Measurements from ENCODE around the gene LRMDA.
"Not testable (repeated sequence)": the region's sequence is repeated elsewhere in the genome, so short reads cannot be mapped to it uniquely, and the experiment has no call there.

The LRMDA gene

DNA sequence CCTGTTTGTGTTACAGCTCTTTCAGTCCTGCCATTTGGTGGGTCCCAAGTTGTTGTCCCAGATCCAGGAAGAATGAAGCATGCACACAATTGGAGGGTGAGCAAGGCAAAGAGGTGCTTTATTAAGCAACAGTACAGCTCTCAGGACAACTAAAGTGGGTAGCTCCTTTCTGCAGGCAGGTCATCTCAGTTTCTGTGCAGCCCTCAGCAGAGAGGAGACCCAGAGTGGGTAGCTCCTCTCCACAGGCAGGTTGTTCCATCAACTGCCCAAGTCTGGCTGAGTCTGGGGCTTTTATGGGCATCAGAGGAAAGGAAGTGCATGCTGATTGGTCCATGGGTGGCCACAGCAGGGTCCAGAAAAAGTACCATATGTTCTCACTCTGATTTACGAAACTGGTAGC is 624.5 kb downstream of the LRMDA start:
- Histone ChIP-seq H3K9ac (ENCODE audit: low read depth, low read length, poor library complexity, severe bottlenecking) (no peak overlapping the region), H3K4me2 (ENCODE audit: low read depth, low read length, poor library complexity, severe bottlenecking) (no peak overlapping the region), H3K4me3 (ENCODE audit: low read length, poor library complexity, severe bottlenecking) (no peak overlapping the region), H3K36me3 (ENCODE audit: insufficient read depth, low read length) (no peaks in the 10 kb centered on the region), H3K4me1 (ENCODE audit: insufficient read depth, low read length, poor library complexity, severe bottlenecking) (peaks cover 6% of the 10 kb centered on the region), H3F3A (ENCODE audit: low read depth) (no peaks in the 10 kb centered on the region), H2AFZ (ENCODE audit: low read length) (no peak overlapping the region), H4K20me1 (ENCODE audit: insufficient read depth, low read length, poor library complexity, severe bottlenecking) (no peaks in the 10 kb centered on the region), H3K79me2 (ENCODE audit: insufficient read depth, low read length) (no peaks in the 10 kb centered on the region), H3K9me2 (replicated peaks; ENCODE audit: low read depth, low read length) (no peaks in the 10 kb centered on the region), H3K9me3 (ENCODE audit: insufficient read depth, low read depth, low read length) (peaks cover 18% of the 10 kb centered on the region; the same call in 1 of the 2 replicates), H3K27me3 (ENCODE audit: insufficient read depth, low read length, poor library complexity, severe bottlenecking) (peaks cover 30% of the 10 kb centered on the region)
- TF ChIP-seq EZH2phosphoT487 (IDR thresholded peaks at IDR 0.05; ENCODE audit: borderline replicate concordance), result no peak
- TF ChIP-seq, protein P1, sequence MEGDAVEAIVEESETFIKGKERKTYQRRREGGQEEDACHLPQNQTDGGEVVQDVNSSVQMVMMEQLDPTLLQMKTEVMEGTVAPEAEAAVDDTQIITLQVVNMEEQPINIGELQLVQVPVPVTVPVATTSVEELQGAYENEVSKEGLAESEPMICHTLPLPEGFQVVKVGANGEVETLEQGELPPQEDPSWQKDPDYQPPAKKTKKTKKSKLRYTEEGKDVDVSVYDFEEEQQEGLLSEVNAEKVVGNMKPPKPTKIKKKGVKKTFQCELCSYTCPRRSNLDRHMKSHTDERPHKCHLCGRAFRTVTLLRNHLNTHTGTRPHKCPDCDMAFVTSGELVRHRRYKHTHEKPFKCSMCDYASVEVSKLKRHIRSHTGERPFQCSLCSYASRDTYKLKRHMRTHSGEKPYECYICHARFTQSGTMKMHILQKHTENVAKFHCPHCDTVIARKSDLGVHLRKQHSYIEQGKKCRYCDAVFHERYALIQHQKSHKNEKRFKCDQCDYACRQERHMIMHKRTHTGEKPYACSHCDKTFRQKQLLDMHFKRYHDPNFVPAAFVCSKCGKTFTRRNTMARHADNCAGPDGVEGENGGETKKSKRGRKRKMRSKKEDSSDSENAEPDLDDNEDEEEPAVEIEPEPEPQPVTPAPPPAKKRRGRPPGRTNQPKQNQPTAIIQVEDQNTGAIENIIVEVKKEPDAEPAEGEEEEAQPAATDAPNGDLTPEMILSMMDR (conservative IDR thresholded peaks at IDR 0.05; ENCODE audit: low read length), result no peak

DNA sequence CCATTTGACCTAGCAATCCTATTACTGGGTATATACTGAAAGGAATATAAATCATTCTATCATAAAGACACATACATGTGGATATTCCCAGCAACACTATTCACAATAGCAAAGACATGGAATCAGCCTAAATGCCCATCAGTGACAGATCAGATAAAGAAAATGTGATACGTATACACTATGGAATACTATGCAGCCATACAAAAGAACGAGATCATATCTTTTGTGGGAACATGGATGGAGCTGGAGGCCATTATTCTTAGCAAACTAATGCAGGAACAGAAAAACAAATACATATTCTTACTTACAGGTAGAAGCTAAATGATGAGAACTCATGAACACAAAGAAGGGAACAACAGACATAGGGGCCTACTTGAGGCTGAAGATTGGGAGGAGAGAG is 629.6 kb downstream of the LRMDA start:
- H4K20me1 ChIP-seq (ENCODE audit: insufficient read depth, low read length, poor library complexity, severe bottlenecking); H3F3A ChIP-seq (ENCODE audit: low read depth); H3K4me2 ChIP-seq (ENCODE audit: low read depth, low read length, poor library complexity, severe bottlenecking); H3K9me3 ChIP-seq (ENCODE audit: insufficient read depth, low read depth, low read length); H3K36me3 ChIP-seq (ENCODE audit: insufficient read depth, low read length); H3K4me1 ChIP-seq (ENCODE audit: insufficient read depth, low read length, poor library complexity, severe bottlenecking); H3K4me3 ChIP-seq (ENCODE audit: low read length, poor library complexity, severe bottlenecking); H3K79me2 ChIP-seq (ENCODE audit: insufficient read depth, low read length); H3K27me3 ChIP-seq (ENCODE audit: insufficient read depth, low read length, poor library complexity, severe bottlenecking); H2AFZ ChIP-seq (ENCODE audit: low read length); H3K9ac ChIP-seq (ENCODE audit: low read depth, low read length, poor library complexity, severe bottlenecking); H3K9me2 ChIP-seq (replicated peaks; ENCODE audit: low read depth, low read length): not testable (repeated sequence)

DNA sequence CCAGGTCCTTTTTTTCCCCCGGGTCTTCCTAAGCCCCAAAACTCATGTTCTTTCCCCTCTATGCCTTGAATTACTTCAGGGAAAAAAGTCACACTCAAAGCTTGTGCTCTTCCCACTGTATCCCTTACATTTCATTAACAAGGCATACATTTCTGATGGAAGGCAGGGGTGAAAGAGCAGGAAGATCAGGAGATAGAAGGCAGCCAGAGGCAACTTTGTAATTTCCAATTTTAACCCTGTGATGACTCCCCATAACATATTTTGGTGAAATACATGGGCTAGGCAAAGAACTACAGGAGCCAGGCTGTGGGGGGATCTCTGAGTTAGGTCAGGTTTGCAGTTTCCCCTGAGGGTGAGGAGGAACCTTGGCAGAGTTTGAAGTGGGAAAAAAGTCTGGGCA is 635.0 kb downstream of the LRMDA start:
- H3K4me1 ChIP-seq (ENCODE audit: insufficient read depth, low read length, poor library complexity, severe bottlenecking), result peaks cover 9% of the 10 kb centered on the region
- H2AFZ ChIP-seq (ENCODE audit: low read length), result no peak overlapping the region
- no peaks in the 10 kb centered on the region for H3K27me3 ChIP-seq (ENCODE audit: insufficient read depth, low read length, poor library complexity, severe bottlenecking)
- no peaks in the 10 kb centered on the region for H3F3A ChIP-seq (ENCODE audit: low read depth)
- H3K9me3 ChIP-seq (ENCODE audit: insufficient read depth, low read depth, low read length), result peaks cover 11% of the 10 kb centered on the region; the same call in 1 of the 2 replicates
- no peaks in the 10 kb centered on the region for H3K9me2 ChIP-seq (replicated peaks; ENCODE audit: low read depth, low read length)
- H3K4me2 ChIP-seq (ENCODE audit: low read depth, low read length, poor library complexity, severe bottlenecking), result no peak overlapping the region
- no peak for TF ChIP-seq EZH2phosphoT487 (IDR thresholded peaks at IDR 0.05; ENCODE audit: borderline replicate concordance)
- TF ChIP-seq, protein P1 (conservative IDR thresholded peaks at IDR 0.05; ENCODE audit: low read length), result no peak
- H3K79me2 ChIP-seq (ENCODE audit: insufficient read depth, low read length), result no peaks in the 10 kb centered on the region
- H4K20me1 ChIP-seq (ENCODE audit: insufficient read depth, low read length, poor library complexity, severe bottlenecking), result no peaks in the 10 kb centered on the region
- no peaks in the 10 kb centered on the region for H3K36me3 ChIP-seq (ENCODE audit: insufficient read depth, low read length)
- no peak overlapping the region for H3K4me3 ChIP-seq (ENCODE audit: low read length, poor library complexity, severe bottlenecking)
- H3K9ac ChIP-seq (ENCODE audit: low read depth, low read length, poor library complexity, severe bottlenecking), result no peak overlapping the region

DNA sequence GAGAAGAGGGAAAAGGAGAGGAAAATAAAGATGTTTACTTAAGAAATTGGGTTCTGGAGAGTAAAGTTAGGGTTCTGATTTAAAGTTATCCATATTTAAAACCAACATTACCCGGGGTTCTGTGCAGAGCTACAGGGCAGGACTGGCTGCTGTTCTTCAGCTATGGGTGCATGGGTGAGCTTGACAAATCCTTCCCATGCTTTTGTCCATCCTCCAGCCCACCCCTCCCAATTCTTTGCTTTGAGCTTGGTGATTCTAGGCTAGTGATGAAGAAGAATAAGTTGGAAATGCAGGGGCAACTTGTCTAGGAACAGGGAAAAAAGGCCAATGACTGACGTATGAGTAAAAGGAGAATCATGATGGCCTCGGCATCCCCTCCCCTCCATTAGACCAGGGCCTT is 636.0 kb downstream of the LRMDA start:
- Histone ChIP-seq H3K4me2 (ENCODE audit: low read depth, low read length, poor library complexity, severe bottlenecking) (no peak overlapping the region), H3K9me2 (replicated peaks; ENCODE audit: low read depth, low read length) (no peaks in the 10 kb centered on the region), H3K4me1 (ENCODE audit: insufficient read depth, low read length, poor library complexity, severe bottlenecking) (peaks cover 18% of the 10 kb centered on the region)

More for the DNA sequence above, 636.0 kb downstream of the LRMDA start:
- H3K36me3 ChIP-seq (ENCODE audit: insufficient read depth, low read length), result no peaks in the 10 kb centered on the region
- no peak overlapping the region for H2AFZ ChIP-seq (ENCODE audit: low read length)
- H3K27me3 ChIP-seq (ENCODE audit: insufficient read depth, low read length, poor library complexity, severe bottlenecking), result no peaks in the 10 kb centered on the region
- no peaks in the 10 kb centered on the region for H3K79me2 ChIP-seq (ENCODE audit: insufficient read depth, low read length)
- H3K9ac ChIP-seq (ENCODE audit: low read depth, low read length, poor library complexity, severe bottlenecking), result no peak overlapping the region
- H3F3A ChIP-seq (ENCODE audit: low read depth), result no peaks in the 10 kb centered on the region
- peaks cover 11% of the 10 kb centered on the region; the same call in 1 of the 2 replicates for H3K9me3 ChIP-seq (ENCODE audit: insufficient read depth, low read depth, low read length)
- TF ChIP-seq, protein P1 (conservative IDR thresholded peaks at IDR 0.05; ENCODE audit: low read length), result no peak
- TF ChIP-seq EZH2phosphoT487 (IDR thresholded peaks at IDR 0.05; ENCODE audit: borderline replicate concordance), result no peak
- H3K4me3 ChIP-seq (ENCODE audit: low read length, poor library complexity, severe bottlenecking), result no peak overlapping the region
- H4K20me1 ChIP-seq (ENCODE audit: insufficient read depth, low read length, poor library complexity, severe bottlenecking), result no peaks in the 10 kb centered on the region

Data from Loucy (cell line).